GM23338 (cell line): ENCODE results near the gene HSPA1B. TPM values are rescaled to one million over a fixed set of nuclear protein-coding genes. Genes with fewer than 3 reads are reported as not detected.

Experiments
- CREB1 ChIP-seq: fragments of 250-450 bp; sonication (Bioruptor Pico); IDR thresholded peaks from 2 replicates; pipeline ENCODE4 v1.5.0; 2020; ENCODE audit warnings: low read depth, mild to moderate bottlenecking, moderate library complexity
- CTCF ChIP-seq, 2 experiments: fragments of 200-600 bp in 1 of 2; sonication (generic) in 1 of 2; conservative IDR thresholded peaks; 2 replicates each; pipeline versions ENCODE4 v1.5.1 to v1.6.1; 2016 to 2017; ENCODE audit warnings: antibody characterized with exemption in 2 of 2, low read depth in 2 of 2, mild to moderate bottlenecking in 2 of 2, moderate library complexity in 1 of 2
- EZH2 ChIP-seq: fragments of 200-600 bp; sonication (generic); IDR thresholded peaks from one replicate; pipeline ENCODE4 v1.8.0; 2017; ENCODE audit warnings: antibody characterized with exemption, mild to moderate bottlenecking, low read depth; ENCODE audit not compliant: unreplicated experiment
- EZH2phosphoT487 ChIP-seq: fragments of 200-600 bp; sonication (generic); IDR thresholded peaks from one replicate; pipeline ENCODE4 v1.8.1; 2018; ENCODE audit warnings: antibody characterized with exemption; ENCODE audit not compliant: unreplicated experiment
- JUNB ChIP-seq: IDR thresholded peaks from one replicate; pipeline ENCODE4 v1.6.1; 2016; ENCODE audit warnings: antibody characterized with exemption; ENCODE audit not compliant: unreplicated experiment
- NANOG ChIP-seq: IDR thresholded peaks from 2 replicates; pipeline ENCODE4 v1.6.1; 2016; ENCODE audit warnings: antibody characterized with exemption, borderline replicate concordance
- POLR2AphosphoS5 ChIP-seq: IDR thresholded peaks from 2 replicates; pipeline ENCODE4 v1.6.1; 2016; ENCODE audit warnings: antibody characterized with exemption, low read depth
- STAT1 ChIP-seq: IDR thresholded peaks from one replicate; pipeline ENCODE4 v1.6.1; 2016; ENCODE audit warnings: antibody characterized with exemption; ENCODE audit not compliant: unreplicated experiment
- ZNF331 ChIP-seq: fragments of 250-450 bp; sonication (Bioruptor Pico); IDR thresholded peaks from 2 replicates; pipeline ENCODE4 v1.5.0; 2020; ENCODE audit warnings: low read depth, mild to moderate bottlenecking, moderate library complexity
- polyA plus RNA-seq: library from polyadenylated mRNA; unstranded; fragments of >200 nt; fragmentation: Nextera tagmentation; extraction: Ambion mirVana; gene quantifications from 2 replicates; pipeline ENCODE4 v1.2.1, GENCODE V29; 2016
- total RNA-seq: library from RNA; depleted of rRNA; stranded (reverse); fragments of >200 nt; shearing (Covaris generic); gene quantifications from 2 replicates; pipeline ENCODE4 v1.2.3, GENCODE V29; 2014
- TF ChIP-seq, protein P1 (sequence below): fragments of 250-450 bp; sonication (Bioruptor Pico); IDR thresholded peaks from 2 replicates; pipeline ENCODE4 v1.5.0; 2020; ENCODE audit warnings: mild to moderate bottlenecking, moderate library complexity

HSPA1B gene
- total and polyA plus RNA-seq, 2 experiments from 2014 or later, result 31.7 to 113 TPM

- TF ChIP-seq, protein P1, sequence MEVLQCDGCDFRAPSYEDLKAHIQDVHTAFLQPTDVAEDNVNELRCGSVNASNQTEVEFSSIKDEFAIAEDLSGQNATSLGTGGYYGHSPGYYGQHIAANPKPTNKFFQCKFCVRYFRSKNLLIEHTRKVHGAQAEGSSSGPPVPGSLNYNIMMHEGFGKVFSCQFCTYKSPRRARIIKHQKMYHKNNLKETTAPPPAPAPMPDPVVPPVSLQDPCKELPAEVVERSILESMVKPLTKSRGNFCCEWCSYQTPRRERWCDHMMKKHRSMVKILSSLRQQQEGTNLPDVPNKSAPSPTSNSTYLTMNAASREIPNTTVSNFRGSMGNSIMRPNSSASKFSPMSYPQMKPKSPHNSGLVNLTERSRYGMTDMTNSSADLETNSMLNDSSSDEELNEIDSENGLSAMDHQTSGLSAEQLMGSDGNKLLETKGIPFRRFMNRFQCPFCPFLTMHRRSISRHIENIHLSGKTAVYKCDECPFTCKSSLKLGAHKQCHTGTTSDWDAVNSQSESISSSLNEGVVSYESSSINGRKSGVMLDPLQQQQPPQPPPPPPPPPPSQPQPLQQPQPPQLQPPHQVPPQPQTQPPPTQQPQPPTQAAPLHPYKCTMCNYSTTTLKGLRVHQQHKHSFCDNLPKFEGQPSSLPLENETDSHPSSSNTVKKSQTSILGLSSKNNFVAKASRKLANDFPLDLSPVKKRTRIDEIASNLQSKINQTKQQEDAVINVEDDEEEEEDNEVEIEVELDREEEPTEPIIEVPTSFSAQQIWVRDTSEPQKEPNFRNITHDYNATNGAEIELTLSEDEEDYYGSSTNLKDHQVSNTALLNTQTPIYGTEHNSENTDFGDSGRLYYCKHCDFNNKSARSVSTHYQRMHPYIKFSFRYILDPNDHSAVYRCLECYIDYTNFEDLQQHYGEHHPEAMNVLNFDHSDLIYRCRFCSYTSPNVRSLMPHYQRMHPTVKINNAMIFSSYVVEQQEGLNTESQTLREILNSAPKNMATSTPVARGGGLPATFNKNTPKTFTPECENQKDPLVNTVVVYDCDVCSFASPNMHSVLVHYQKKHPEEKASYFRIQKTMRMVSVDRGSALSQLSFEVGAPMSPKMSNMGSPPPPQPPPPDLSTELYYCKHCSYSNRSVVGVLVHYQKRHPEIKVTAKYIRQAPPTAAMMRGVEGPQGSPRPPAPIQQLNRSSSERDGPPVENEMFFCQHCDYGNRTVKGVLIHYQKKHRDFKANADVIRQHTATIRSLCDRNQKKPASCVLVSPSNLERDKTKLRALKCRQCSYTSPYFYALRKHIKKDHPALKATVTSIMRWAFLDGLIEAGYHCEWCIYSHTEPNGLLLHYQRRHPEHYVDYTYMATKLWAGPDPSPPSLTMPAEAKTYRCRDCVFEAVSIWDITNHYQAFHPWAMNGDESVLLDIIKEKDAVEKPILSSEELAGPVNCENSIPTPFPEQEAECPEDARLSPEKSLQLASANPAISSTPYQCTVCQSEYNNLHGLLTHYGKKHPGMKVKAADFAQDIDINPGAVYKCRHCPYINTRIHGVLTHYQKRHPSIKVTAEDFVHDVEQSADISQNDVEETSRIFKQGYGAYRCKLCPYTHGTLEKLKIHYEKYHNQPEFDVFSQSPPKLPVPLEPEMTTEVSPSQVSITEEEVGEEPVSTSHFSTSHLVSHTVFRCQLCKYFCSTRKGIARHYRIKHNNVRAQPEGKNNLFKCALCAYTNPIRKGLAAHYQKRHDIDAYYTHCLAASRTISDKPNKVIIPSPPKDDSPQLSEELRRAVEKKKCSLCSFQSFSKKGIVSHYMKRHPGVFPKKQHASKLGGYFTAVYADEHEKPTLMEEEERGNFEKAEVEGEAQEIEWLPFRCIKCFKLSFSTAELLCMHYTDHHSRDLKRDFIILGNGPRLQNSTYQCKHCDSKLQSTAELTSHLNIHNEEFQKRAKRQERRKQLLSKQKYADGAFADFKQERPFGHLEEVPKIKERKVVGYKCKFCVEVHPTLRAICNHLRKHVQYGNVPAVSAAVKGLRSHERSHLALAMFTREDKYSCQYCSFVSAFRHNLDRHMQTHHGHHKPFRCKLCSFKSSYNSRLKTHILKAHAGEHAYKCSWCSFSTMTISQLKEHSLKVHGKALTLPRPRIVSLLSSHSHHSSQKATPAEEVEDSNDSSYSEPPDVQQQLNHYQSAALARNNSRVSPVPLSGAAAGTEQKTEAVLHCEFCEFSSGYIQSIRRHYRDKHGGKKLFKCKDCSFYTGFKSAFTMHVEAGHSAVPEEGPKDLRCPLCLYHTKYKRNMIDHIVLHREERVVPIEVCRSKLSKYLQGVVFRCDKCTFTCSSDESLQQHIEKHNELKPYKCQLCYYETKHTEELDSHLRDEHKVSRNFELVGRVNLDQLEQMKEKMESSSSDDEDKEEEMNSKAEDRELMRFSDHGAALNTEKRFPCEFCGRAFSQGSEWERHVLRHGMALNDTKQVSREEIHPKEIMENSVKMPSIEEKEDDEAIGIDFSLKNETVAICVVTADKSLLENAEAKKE (CRISPR knock-in tag), result no peak
- TF ChIP-seq EZH2 (no peak), ZNF331 (CRISPR knock-in tag) (no peak), NANOG (no peak), CREB1 (CRISPR knock-in tag) (no peak), STAT1 (no peak), EZH2phosphoT487 (no peak), CTCF (conservative IDR thresholded peaks at IDR 0.05; ENCODE audit: low read depth in 2 of 2) (no peak), JUNB (no peak), POLR2AphosphoS5 (no peak)
These were observed 43.6 kb downstream of the HSPA1B start (continued) for GRCh38 chr6:31871046-31871659.
